HEK293 (cell line): Measurements from ENCODE around the gene COL13A1.
A peak's percentile ranks its signal among the peaks of the same experiment; 100 is the strongest.

Experiments
- CTCF ChIA-PET: fragments of 350-600 bp; formaldehyde crosslinking; extraction: SDS; loops from one replicate; lab custom pipeline; 2021; ENCODE audit warnings: antibody characterized with exemption; lab: Yijun Ruan, JAX
- POLR2A ChIA-PET: fragments of 300-600 bp; formaldehyde crosslinking; extraction: SDS; loops from one replicate; lab custom pipeline; 2020; ENCODE audit warnings: antibody characterized with exemption, inconsistent platforms; lab: Yijun Ruan, JAX
- H3K27ac ChIP-seq: fragments of 200-500 bp; sonication (Bioruptor generic); 2 replicates; pipeline ENCODE4 v1.5.1; 2014; ENCODE audit warnings: low read depth, low read length, control low read depth, inconsistent platforms; ENCODE audit errors: extremely low read depth
- H3K36me3 ChIP-seq, 2 experiments: fragments of 200-500 bp in 1 of 2; sonication (Bioruptor generic) in 1 of 2; 1 replicate in 1 of 2; 2 replicates in 1 of 2; pipeline ENCODE4 v1.5.1; 2014 to 2017; ENCODE audit warnings: inconsistent platforms in 2 of 2, low read length in 2 of 2; ENCODE audit not compliant: control insufficient read depth in 2 of 2, insufficient read depth in 1 of 2
- H3K4me1 ChIP-seq: fragments of 200-500 bp; sonication (Bioruptor generic); 2 replicates; pipeline ENCODE4 v1.5.1; 2014; ENCODE audit warnings: mild to moderate bottlenecking, low read length, inconsistent platforms; ENCODE audit not compliant: control insufficient read depth, insufficient read depth
- H3K4me3 ChIP-seq: 2 replicates; pipeline ENCODE4 v1.5.1; 2011; ENCODE audit warnings: low read depth, mild to moderate bottlenecking, control low read depth, low read length, moderate library complexity
- H3K9me3 ChIP-seq: fragments of 200-500 bp; sonication (Bioruptor generic); 2 replicates; pipeline ENCODE4 v1.5.1; 2014; ENCODE audit warnings: low read depth, low read length, inconsistent platforms; ENCODE audit not compliant: control insufficient read depth, insufficient read depth
- GLI4 ChIP-seq: fragments of 450-650 bp; formaldehyde crosslinking; IDR thresholded peaks from 2 replicates; pipeline ENCODE4 v1.5.1; 2016; ENCODE audit warnings: missing biosample characterization, missing genetic modification characterization
- GLIS1 ChIP-seq: fragments of 450-650 bp; formaldehyde crosslinking; IDR thresholded peaks from 2 replicates; pipeline ENCODE4 v1.5.1; 2016; ENCODE audit warnings: missing biosample characterization, missing genetic modification characterization
- ZBTB10 ChIP-seq: fragments of 450-650 bp; formaldehyde crosslinking; IDR thresholded peaks from 2 replicates; pipeline ENCODE4 v1.5.1; 2016; ENCODE audit warnings: missing biosample characterization, missing genetic modification characterization
- ZIC2 ChIP-seq: fragments of 450-650 bp; formaldehyde crosslinking; IDR thresholded peaks from 2 replicates; pipeline ENCODE4 v1.5.1; 2016; ENCODE audit warnings: missing biosample characterization, missing genetic modification characterization
- ZNF16 ChIP-seq: fragments of 450-650 bp; formaldehyde crosslinking; IDR thresholded peaks from 2 replicates; pipeline ENCODE4 v1.5.1; 2016; ENCODE audit warnings: low read depth, missing biosample characterization, missing genetic modification characterization
- ZNF350 ChIP-seq: fragments of 450-650 bp; formaldehyde crosslinking; IDR thresholded peaks from 2 replicates; pipeline ENCODE4 v1.5.0; 2017; ENCODE audit warnings: missing biosample characterization, mild to moderate bottlenecking, missing genetic modification characterization
- ZNF426 ChIP-seq: fragments of 450-650 bp; formaldehyde crosslinking; IDR thresholded peaks from 2 replicates; pipeline ENCODE4 v1.5.1; 2017; ENCODE audit warnings: missing biosample characterization, missing genetic modification characterization, mild to moderate bottlenecking, inconsistent platforms, moderate library complexity
- ZNF530 ChIP-seq: fragments of 450-650 bp; formaldehyde crosslinking; IDR thresholded peaks from 2 replicates; pipeline ENCODE4 v1.5.1; 2016; ENCODE audit warnings: low read depth, missing biosample characterization, missing genetic modification characterization
- ZNF629 ChIP-seq: fragments of 450-650 bp; formaldehyde crosslinking; IDR thresholded peaks from 2 replicates; pipeline ENCODE4 v1.5.1; 2017; ENCODE audit warnings: missing biosample characterization, missing genetic modification characterization
- ZNF654 ChIP-seq: fragments of 450-650 bp; formaldehyde crosslinking; IDR thresholded peaks from 2 replicates; pipeline ENCODE4 v1.5.1; 2016; ENCODE audit warnings: low read depth, missing biosample characterization, missing genetic modification characterization
- ZNF670 ChIP-seq: fragments of 450-650 bp; formaldehyde crosslinking; IDR thresholded peaks from 2 replicates; pipeline ENCODE4 v1.5.1; 2016; ENCODE audit warnings: missing biosample characterization, missing genetic modification characterization, low read depth
- ZNF76 ChIP-seq: fragments of 450-650 bp; formaldehyde crosslinking; IDR thresholded peaks from 2 replicates; pipeline ENCODE4; 2016; ENCODE audit warnings: low read depth, missing biosample characterization, missing genetic modification characterization, borderline replicate concordance
- ZNF777 ChIP-seq: fragments of 450-650 bp; formaldehyde crosslinking; IDR thresholded peaks from 2 replicates; pipeline ENCODE4 v1.5.1; 2017; ENCODE audit warnings: missing biosample characterization, missing genetic modification characterization, borderline replicate concordance
- TF ChIP-seq, protein P1 (sequence below): fragments of 450-650 bp; formaldehyde crosslinking; IDR thresholded peaks from 2 replicates; pipeline ENCODE4 v1.5.1; 2016; ENCODE audit warnings: missing biosample characterization, missing genetic modification characterization
- TF ChIP-seq, protein P2 (sequence below): fragments of 450-650 bp; formaldehyde crosslinking; IDR thresholded peaks from 2 replicates; pipeline ENCODE4 v1.5.1; 2016; ENCODE audit warnings: missing biosample characterization, missing genetic modification characterization

COL13A1 gene

DNA sequence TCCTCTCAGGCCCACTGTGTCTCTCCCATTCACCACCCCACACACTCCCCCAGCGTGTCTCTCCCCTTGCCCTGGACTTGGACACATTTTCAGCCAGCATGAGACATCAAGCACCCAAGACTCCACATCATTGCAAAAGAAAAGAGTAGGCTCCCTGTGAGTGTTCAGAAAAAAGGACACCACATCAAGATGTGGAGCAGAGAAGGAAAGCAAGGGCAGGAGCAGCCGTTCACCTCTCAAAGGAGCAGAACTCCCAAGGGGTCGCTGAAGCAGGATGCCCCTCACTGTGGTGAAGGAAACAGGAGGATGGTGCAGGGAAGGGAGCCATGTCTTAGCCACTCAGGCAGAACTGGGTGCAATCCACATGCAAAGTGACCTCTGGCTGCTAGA is 161.0 kb downstream of the COL13A1 start:
- no peak overlapping the region for H3K27ac ChIP-seq
- no peaks in the 10 kb centered on the region for H3K9me3 ChIP-seq
- H3K4me3 ChIP-seq: no peak overlapping the region
- CTCF ChIA-PET: interaction anchor here (0.7 to 1.3 kb wide), 2 partner anchors 8 to 15 kb away, joined by 3 read pairs; no protein-coding TSS in a partner anchor
- no peaks in the 10 kb centered on the region for H3K36me3 ChIP-seq
- TF ChIP-seq GLI4 (tag by site-specific recombination) (no peak), ZBTB10 (tag by site-specific recombination) (no peak), ZNF350 (tag by site-specific recombination) (no peak)
- TF ChIP-seq, protein P1, sequence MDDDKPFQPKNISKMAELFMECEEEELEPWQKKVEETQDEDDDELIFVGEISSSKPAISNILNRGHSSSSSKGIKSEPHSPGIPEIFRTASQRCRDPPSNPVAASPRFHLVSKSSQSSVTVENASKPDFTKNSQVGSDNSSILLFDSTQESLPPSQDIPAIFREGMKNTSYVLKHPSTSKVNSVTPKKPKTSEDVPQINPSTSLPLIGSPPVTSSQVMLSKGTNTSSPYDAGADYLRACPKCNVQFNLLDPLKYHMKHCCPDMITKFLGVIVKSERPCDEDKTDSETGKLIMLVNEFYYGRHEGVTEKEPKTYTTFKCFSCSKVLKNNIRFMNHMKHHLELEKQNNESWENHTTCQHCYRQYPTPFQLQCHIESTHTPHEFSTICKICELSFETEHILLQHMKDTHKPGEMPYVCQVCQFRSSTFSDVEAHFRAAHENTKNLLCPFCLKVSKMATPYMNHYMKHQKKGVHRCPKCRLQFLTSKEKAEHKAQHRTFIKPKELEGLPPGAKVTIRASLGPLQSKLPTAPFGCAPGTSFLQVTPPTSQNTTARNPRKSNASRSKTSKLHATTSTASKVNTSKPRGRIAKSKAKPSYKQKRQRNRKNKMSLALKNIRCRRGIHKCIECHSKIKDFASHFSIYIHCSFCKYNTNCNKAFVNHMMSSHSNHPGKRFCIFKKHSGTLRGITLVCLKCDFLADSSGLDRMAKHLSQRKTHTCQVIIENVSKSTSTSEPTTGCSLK (tag by site-specific recombination): no peak
- POLR2A ChIA-PET: no interaction called here
- H3K4me1 ChIP-seq: no peaks in the 10 kb centered on the region

- no peak overlapping the region for H3K4me3 ChIP-seq
- ChIA-PET POLR2A (no interaction called here), CTCF (interaction anchor here (1.3 kb wide), 1 partner anchor 16 kb away, joined by 3 read pairs; no protein-coding TSS in a partner anchor)
- no peaks in the 10 kb centered on the region for H3K4me1 ChIP-seq
- peak; percentile 78 for TF ChIP-seq ZIC2 (tag by site-specific recombination)
- no peak for TF ChIP-seq GLIS1 (tag by site-specific recombination)
- no peaks in the 10 kb centered on the region for H3K9me3 ChIP-seq
- no peak overlapping the region for H3K27ac ChIP-seq
- H3K36me3 ChIP-seq: no peaks in the 10 kb centered on the region
Observed at GRCh38 chr10:69963178-69963834, 161.6 kb downstream of the COL13A1 start.

DNA sequence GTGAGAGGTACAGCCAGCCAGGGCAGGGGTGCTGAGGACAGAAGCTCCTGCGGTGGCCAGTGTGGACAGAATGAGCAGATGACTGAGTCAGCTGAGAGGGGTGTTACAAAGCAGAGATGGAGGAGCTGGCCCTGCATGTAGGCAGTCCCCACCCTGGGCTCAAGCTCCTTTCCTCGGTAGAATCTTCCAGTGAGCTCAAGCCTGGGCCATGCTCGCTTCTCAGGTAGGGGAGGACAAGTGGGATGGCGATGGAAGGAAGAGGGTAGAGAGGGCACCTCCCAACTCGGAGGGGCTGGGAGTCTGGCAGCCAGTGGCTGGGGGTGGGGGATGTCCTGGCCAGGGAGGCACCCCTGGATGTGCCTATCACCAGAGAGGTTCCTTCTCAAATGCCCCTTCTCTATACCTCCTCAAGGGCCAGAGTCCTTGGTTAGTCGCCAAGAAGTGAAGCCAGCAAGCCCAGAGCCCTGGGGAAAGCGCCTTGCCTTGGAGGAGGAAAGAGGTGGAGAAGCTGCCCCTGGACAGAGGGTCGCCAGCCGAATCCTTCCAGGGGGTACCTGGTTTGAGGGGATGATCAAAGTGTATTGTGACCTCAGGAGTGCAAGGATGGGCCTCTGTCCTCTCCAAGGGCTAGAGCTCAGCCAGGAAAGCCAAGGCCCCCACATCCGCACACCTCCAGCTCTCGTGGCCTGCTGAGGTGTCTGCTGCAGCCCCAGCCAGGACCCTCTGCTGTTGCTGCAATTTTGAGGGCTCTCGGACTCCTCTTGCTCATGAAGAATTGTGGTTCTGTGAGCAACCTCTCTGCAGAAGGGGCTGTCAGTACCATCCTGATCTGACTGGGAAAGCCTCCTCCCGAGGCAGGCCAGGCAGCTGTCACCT is 162.4 kb downstream of the COL13A1 start:
- Histone ChIP-seq H3K36me3 (no peaks in the 10 kb centered on the region), H3K4me3 (no peak overlapping the region), H3K9me3 (no peaks in the 10 kb centered on the region), H3K27ac (no peak overlapping the region), H3K4me1 (no peaks in the 10 kb centered on the region)
- POLR2A ChIA-PET: no interaction called here
- CTCF ChIA-PET: interaction anchor here (0.5 kb wide), 1 partner anchor 177 kb away, joined by 5 read pairs; no protein-coding TSS in a partner anchor
- no peak for TF ChIP-seq ZNF654 (tag by site-specific recombination)
- TF ChIP-seq ZNF530 (tag by site-specific recombination): no peak
- TF ChIP-seq, protein P2, sequence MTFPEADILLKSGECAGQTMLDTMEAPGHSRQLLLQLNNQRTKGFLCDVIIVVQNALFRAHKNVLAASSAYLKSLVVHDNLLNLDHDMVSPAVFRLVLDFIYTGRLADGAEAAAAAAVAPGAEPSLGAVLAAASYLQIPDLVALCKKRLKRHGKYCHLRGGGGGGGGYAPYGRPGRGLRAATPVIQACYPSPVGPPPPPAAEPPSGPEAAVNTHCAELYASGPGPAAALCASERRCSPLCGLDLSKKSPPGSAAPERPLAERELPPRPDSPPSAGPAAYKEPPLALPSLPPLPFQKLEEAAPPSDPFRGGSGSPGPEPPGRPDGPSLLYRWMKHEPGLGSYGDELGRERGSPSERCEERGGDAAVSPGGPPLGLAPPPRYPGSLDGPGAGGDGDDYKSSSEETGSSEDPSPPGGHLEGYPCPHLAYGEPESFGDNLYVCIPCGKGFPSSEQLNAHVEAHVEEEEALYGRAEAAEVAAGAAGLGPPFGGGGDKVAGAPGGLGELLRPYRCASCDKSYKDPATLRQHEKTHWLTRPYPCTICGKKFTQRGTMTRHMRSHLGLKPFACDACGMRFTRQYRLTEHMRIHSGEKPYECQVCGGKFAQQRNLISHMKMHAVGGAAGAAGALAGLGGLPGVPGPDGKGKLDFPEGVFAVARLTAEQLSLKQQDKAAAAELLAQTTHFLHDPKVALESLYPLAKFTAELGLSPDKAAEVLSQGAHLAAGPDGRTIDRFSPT (tag by site-specific recombination): no peak
- no peak for TF ChIP-seq ZNF76 (tag by site-specific recombination)
- no peak for TF ChIP-seq ZNF629 (tag by site-specific recombination)
- TF ChIP-seq ZNF426 (tag by site-specific recombination): no peak
- no peak for TF ChIP-seq ZNF777 (tag by site-specific recombination)
- no peak for TF ChIP-seq ZNF670 (tag by site-specific recombination)
- no peak for TF ChIP-seq ZNF16 (tag by site-specific recombination)
